ENCODE measurements around the gene OR1C1.
"Not testable (repeated sequence)": the region's sequence is repeated elsewhere in the genome, so short reads cannot be mapped to it uniquely, and the experiment has no call there.

OR1C1 gene

DNA sequence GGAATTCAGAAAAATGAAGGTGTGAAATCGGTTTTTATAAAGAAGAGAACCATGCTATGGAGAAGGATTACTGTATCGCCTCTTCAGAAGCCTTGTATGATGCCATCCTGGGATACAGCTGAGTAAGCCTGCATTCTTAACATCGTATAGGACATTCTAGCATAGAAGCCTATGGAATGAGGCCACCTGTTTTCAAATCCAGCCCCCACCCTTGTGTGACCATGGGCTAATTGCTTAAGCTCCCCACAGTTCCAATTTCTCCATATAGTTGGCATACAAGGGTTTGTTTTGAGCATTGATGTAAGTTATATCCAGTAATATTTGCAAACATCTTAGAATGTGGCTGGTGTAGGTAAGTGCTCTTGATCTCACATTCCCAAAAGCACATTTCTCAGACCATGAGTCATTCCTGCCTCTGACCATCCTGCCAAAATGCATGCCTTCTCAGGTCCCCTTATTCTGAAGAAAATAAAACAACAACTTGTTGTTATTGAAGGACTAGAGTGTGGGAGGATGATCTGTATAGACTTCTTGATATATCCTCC lies 13.9 kb downstream of the OR1C1 start:
- H3K4me3 ChIP-seq (ENCODE audit: low read depth, low read length), result no peak overlapping the region
- TF ChIP-seq CTCF (IDR thresholded peaks at IDR 0.05; ENCODE audit: low read depth, low read length), result no peak

DNA sequence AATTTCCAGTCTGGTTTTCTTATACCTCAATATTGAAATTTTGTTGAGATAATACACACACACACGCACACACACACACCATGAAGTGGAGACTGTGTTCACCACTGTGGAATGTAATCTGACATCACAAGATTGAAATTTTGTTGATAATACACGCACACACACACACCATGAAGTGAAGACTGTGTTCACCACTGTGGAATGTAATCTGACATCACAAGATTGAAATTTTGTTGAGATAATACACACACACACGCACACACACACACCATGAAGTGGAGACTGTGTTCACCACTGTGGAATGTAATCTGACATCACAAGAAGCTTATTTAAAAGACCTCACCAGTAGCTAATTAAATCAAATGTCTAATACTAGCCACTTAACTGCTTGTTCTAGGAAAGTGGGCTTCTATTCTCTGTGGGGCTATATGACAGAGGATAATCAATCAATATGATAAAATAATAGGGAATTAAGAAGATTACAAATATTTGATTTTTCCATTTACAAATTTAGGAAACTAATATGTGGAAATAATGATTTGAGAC lies 18.1 kb downstream of the OR1C1 start:
- not testable (repeated sequence) for H3K4me3 ChIP-seq (ENCODE audit: low read depth, low read length)

- no peak for TF ChIP-seq CTCF (IDR thresholded peaks at IDR 0.05; ENCODE audit: low read depth, low read length)
- no peak overlapping the region for H3K4me3 ChIP-seq (ENCODE audit: low read depth, low read length)
Observed at GRCh38 chr1:247741756-247742155, 18.6 kb downstream of the OR1C1 start.

GRCh38 chr1:247740721-247741120 lies 19.6 kb downstream of the OR1C1 start:
- TF ChIP-seq CTCF (IDR thresholded peaks at IDR 0.05; ENCODE audit: low read depth, low read length), result no peak
- H3K4me3 ChIP-seq (ENCODE audit: low read depth, low read length), result no peak overlapping the region

DNA sequence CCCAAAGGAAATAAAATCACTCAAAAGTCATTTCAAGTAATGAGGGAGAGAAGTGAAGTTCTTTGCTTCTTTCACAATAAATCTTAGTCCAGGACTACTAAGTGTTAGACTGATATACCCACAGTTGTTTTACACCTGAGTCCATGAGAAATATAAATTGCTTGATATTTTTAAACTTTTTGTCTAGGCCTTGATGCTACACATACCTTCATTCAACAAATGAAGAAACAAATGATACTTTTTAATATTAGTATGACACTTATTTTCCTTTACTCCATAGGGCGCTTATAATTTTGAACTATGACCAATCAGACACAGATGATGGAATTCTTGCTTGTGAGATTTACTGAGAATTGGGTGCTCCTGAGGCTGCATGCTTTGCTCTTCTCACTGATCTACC lies 22.0 kb downstream of the OR1C1 start, which contains the start of gene OR14K1:
Gene OR14K1 (plus strand): TSS at position 301 of the 400 bp plus-strand sequence. CDS start 0 bp downstream, at position 301.
- no peak for TF ChIP-seq CTCF (IDR thresholded peaks at IDR 0.05; ENCODE audit: low read depth, low read length)
- H3K4me3 ChIP-seq (ENCODE audit: low read depth, low read length), result no peak within 1 kb of the TSS

- no peak for TF ChIP-seq CTCF (IDR thresholded peaks at IDR 0.05; ENCODE audit: low read depth, low read length)
Observed at GRCh38 chr1:247721222-247721621, 39.1 kb downstream of the OR1C1 start.

DNA sequence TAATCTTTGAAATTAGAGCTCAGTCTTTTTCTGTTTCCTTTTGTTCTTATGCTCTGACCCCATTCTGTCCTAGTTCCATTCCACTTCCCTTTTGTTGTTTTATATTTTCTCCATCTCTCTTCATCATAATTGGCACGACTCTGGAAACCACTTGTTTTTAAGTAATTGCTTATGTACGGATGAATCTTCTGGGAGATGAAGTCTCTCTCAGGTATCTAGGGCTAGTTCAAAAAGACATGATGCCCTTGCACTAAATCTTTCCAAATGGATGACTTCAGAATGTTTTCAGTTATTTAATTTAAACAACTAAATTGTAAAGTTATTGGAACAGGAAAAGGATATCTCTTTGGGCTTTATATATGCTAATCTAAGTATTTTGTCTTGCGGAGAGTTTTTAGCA lies 43.8 kb downstream of the OR1C1 start, which contains the start of gene OR6F1:
Gene OR6F1 (minus strand): TSS at position 101 of the 400 bp plus-strand sequence. CDS start 3,891 bp downstream, outside the sequence.
- no peak within 1 kb of the TSS for H3K4me3 ChIP-seq (ENCODE audit: low read depth, low read length)
- TF ChIP-seq CTCF (IDR thresholded peaks at IDR 0.05; ENCODE audit: low read depth, low read length), result no peak

More at GRCh38 chr1:247721222-247721621, 39.1 kb downstream of the OR1C1 start:
- H3K4me3 ChIP-seq (ENCODE audit: low read depth, low read length), result no peak overlapping the region

DNA sequence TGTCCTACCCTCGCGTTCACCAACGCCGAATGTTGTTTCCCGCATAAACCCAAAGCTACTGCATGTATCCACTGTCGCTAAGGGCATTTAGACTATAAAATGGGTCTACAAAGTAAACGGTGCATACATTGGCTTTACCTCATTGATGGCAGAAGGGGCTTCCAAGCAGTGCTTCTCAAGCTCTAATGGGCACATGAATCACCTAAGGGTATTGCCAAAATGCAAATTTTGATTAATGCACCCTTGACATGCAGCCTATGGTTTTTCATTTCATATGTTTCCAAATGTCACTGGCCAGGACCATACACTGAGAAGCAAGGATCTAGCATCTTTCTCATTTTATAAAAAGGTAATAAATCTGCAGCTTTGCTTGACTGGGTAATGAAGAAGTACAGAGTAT lies 46.6 kb downstream of the OR1C1 start:
- no peak for TF ChIP-seq CTCF (IDR thresholded peaks at IDR 0.05; ENCODE audit: low read depth, low read length)
- H3K4me3 ChIP-seq (ENCODE audit: low read depth, low read length), result no peak overlapping the region

DNA sequence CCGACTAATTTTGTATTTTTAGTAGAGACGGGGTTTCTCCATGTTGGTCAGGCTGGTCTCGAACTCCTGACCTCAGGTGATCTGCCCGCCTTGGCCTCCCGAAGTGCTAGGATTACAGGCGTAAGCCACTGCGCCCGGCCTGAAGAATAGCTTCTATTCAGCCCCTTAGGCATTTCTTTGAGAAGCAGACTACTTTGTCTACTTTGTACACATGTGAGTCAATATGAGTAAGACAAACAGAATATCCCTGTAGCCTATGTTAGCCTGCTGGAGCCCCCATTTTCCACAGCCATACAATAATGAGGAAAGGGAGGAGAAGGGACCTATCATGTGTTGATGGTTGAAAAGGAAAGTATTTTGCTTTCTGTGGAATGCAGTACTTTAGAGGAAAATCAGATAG lies 49.7 kb downstream of the OR1C1 start:
- H3K4me3 ChIP-seq (ENCODE audit: low read depth, low read length), result not testable (repeated sequence)

Measured in WI38 (cell line).